Mucosa of descending colon (tissue), 3 donors: ENCODE results near the gene FAM161A. TPM values are rescaled to one million over a fixed set of nuclear protein-coding genes. Genes with fewer than 3 reads are reported as not detected.
"Not testable (repeated sequence)": the region's sequence is repeated elsewhere in the genome, so short reads cannot be mapped to it uniquely, and the experiment has no call there.

Experiments used
- ATAC-seq: fragments of 200-7000 bp; cut with Tn5 transposase; one replicate; pipeline ENCODE4 v1.9.1; 2020; ENCODE audit warnings: mild to moderate bottlenecking, moderate library complexity
- DNase-seq, 3 donors: peaks; one replicate each; pipeline ENCODE4 v3.0.0-alpha.2; 2020
- H3K36me3 ChIP-seq: fragments of 200-600 bp; one replicate; pipeline ENCODE4 v1.8.0; 2021; ENCODE audit warnings: low read depth, mild to moderate bottlenecking
- H3K4me1 ChIP-seq: fragments of 200-600 bp; one replicate; pipeline ENCODE4 v1.8.0; 2021; ENCODE audit warnings: low read depth, mild to moderate bottlenecking
- H3K4me3 ChIP-seq: fragments of 200-600 bp; one replicate; pipeline ENCODE4 v1.8.0; 2021; ENCODE audit warnings: mild to moderate bottlenecking
- H3K9me3 ChIP-seq: fragments of 200-600 bp; one replicate; pipeline ENCODE4 v1.8.0; 2021; ENCODE audit warnings: mild to moderate bottlenecking
- intact Hi-C, 2 donors: fragments of 100-400 bp; cut with DNase I in 1 of 2; cut with micrococcal nuclease in 1 of 2; formaldehyde crosslinking; loops; one replicate each; pipeline versions ENCODE4 v1.11.0 to v1.11.1; 2022; cut with DNase I, micrococcal nuclease
- total RNA-seq, 3 donors: library from RNA; stranded (reverse); fragmentation: NEBNext Ultra II Directional in 2 of 3; extraction: Animal tissue kit (Norgen Biotek cat#: 25700) in 2 of 3; gene quantifications; one replicate each; pipeline versions ENCODE4 v1.2.1 to v1.2.4, GENCODE V29; 2021 to 2023
- TF ChIP-seq, protein P1 (sequence below): fragments of 200-600 bp; IDR thresholded peaks from one replicate; pipeline ENCODE4 v1.8.0; 2022; ENCODE audit warnings: antibody characterized with exemption, mild to moderate bottlenecking
- donor health status: DM: no; HTN: no; CAD: no; lungs with moderate emphysema.
- donor health status: DM: no; HTN: no; CAD: no.
- donor health status: DM: no; HTN: yes; CAD: no.

FAM161A gene
- total RNA-seq, 3 donors from 2014 or later = 0.78 to 4.4 (median 1.2) TPM

DNA sequence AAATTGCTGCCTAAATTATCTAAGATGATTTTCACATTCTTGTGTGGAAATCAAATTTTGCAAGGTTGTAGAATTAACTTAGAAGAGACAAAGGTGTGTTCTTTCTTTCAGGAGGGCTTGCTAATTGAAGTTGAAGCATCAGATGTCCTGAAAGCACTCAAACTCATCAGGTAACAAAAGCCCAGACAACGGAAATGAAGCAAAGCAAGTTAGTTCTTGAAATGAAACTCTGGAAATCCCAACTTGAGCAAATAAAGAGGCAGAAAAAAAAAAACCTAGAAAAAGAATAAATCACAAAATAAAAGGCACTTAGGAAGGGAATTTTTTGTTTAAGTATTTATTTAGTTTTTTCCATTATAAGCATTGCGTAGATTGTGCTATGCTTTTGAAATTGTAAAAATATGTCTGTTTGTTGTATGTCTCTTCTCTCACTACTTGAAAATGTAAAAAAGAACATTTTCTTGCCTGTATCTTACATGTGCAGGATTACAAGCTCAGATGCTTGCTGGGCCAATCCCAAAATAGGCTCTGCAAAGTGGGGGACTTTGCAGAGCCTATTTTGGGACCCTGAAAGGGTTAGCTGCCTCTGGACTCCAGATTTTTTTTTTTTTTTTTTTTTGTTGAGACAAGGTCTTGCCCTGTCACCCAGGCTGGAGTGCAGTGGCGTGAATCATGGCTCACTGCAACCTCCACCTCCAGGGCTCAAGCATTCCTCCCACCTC, 46.7 kb downstream of the FAM161A start:
- H3K36me3 ChIP-seq = no peaks in the 10 kb centered on the region
- H3K4me3 ChIP-seq = no peak overlapping the region
- no peaks in the 10 kb centered on the region for H3K4me1 ChIP-seq
- TF ChIP-seq, protein P1, sequence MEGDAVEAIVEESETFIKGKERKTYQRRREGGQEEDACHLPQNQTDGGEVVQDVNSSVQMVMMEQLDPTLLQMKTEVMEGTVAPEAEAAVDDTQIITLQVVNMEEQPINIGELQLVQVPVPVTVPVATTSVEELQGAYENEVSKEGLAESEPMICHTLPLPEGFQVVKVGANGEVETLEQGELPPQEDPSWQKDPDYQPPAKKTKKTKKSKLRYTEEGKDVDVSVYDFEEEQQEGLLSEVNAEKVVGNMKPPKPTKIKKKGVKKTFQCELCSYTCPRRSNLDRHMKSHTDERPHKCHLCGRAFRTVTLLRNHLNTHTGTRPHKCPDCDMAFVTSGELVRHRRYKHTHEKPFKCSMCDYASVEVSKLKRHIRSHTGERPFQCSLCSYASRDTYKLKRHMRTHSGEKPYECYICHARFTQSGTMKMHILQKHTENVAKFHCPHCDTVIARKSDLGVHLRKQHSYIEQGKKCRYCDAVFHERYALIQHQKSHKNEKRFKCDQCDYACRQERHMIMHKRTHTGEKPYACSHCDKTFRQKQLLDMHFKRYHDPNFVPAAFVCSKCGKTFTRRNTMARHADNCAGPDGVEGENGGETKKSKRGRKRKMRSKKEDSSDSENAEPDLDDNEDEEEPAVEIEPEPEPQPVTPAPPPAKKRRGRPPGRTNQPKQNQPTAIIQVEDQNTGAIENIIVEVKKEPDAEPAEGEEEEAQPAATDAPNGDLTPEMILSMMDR = no peak
- intact Hi-C loops = no loop called here
- no peaks in the 10 kb centered on the region for H3K9me3 ChIP-seq
- no peak for DNase-seq
- no peak for ATAC-seq

DNA sequence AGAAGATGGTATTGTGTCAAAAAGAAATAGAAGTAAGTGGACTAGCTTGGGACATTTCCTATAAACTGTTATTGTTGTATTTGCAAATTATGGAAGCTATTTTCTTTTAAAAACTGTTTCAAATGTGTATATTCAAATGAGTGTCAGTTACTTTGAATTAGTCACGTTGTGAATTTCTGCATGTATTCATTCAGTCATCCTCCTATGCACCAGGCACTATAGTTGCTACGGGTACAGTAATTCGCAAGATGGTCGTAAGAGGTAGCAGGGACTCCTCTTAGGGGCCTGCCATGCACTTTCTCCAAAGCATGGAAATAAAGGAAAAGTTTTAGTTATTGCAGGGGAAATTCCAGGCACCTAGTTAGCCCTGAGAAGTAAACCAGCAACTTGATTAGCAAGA, 51.3 kb downstream of the FAM161A start:
- DNase-seq = no peak
- ATAC-seq = no peak
- no peaks in the 10 kb centered on the region for H3K9me3 ChIP-seq
- intact Hi-C loops = no loop called here
- no peaks in the 10 kb centered on the region for H3K4me1 ChIP-seq
- no peaks in the 10 kb centered on the region for H3K36me3 ChIP-seq
- no peak overlapping the region for H3K4me3 ChIP-seq
- TF ChIP-seq, protein P1 = no peak

DNA sequence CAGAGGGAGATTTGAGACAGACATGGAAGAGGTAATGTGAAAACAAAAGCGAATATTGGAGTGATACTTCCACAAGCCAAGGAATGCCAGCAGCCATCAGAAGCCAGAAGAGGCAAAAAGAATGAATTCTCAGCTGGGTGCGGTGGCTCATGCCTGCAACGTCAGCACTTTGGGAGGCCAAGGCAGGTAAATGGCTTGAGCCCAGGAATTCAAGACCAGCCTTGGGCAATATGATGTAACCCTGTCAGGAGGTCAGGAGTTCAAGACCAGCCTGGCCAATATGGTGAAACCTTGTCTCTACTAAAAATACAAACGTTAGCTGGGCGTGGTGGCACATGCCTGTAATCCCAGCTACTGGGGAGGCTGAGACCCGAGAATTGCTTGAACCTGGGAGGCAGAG, 54.8 kb downstream of the FAM161A start:
- Histone ChIP-seq H3K9me3 (no peaks in the 10 kb centered on the region), H3K4me1 (no peaks in the 10 kb centered on the region), H3K4me3 (no peak overlapping the region), H3K36me3 (no peaks in the 10 kb centered on the region)
- DNase-seq (no peak), ATAC-seq (no peak)
- intact Hi-C loops = no loop called here
- TF ChIP-seq, protein P1 = no peak

DNA sequence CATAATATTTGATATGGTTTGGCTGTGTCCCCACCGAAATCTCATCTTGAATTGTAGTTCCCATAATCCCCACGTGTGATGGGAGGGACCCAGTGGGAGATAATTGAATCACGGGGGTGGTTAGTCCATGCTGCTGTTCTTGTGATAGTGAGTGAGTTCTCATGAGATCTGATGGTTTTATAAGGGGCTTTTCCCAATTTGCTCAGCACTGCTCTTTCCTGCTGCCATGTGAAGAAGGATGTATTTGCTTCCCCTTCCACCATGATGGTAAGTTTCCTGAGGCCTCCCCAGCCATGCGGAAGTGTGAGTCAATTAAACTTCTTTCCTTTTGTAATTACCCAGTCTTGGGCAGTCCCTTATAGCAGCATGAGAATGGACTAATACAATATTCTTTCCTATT, 56.4 kb downstream of the FAM161A start:
- not testable (repeated sequence) for DNase-seq, H3K4me1 ChIP-seq

DNA sequence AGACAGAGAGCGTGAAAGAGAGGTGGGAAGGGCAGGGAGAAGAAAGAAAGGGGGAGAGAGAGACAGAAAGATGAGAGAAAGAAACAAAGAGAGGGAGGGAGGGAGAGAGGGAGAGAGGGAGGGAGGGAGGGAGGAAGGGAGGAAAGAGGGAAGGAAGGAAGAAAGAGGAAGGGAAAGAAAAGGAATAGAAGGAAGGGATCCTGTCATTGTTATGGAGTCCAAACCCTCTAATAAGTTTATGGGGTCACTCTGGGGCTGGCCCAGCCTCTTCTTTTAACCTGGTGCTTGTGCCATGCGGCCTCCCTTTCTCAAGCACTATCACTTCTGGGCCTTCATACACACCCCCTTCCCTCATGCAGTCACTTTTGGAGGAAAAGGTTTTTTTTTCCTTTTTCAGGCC, 58.5 kb downstream of the FAM161A start:
- no peak overlapping the region for H3K4me3 ChIP-seq
- ATAC-seq (no peak), DNase-seq (no peak)
- TF ChIP-seq, protein P1 = no peak
- H3K36me3 ChIP-seq = no peaks in the 10 kb centered on the region
- no peaks in the 10 kb centered on the region for H3K4me1 ChIP-seq
- intact Hi-C loops = no loop called here
- H3K9me3 ChIP-seq = no peaks in the 10 kb centered on the region

More for the DNA sequence above, 56.4 kb downstream of the FAM161A start:
- H3K36me3 ChIP-seq, H3K4me3 ChIP-seq, H3K9me3 ChIP-seq, ATAC-seq, intact Hi-C loops: not testable (repeated sequence)

DNA sequence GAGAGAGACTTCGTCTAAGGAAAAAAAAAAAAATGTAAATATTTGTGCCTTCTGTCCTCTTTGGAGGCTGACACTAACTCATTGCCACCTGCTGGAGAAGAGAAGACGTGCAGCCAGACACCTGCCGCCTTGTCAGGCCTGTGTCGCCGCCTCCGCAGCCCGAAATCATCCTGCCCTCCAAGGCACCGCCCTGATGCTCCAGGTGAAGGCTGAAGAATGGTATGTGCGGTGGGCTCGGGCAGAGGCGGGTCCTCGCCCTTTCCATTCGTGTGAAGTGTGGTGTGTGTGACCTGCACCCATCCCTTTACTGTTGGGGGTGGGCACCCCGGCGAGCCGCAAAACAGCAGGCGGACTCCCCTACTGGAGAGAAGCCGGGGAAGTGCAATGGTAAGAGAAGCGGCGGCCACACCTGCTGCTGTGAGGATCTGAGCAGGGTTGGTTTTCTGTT, 60.4 kb downstream of the FAM161A start:
- Histone ChIP-seq H3K9me3 (no peaks in the 10 kb centered on the region), H3K4me3 (no peak overlapping the region), H3K36me3 (no peaks in the 10 kb centered on the region), H3K4me1 (no peaks in the 10 kb centered on the region)
- ATAC-seq (peak; percentile 89), DNase-seq (peak; percentile 57 to 80 (median 73))
- TF ChIP-seq, protein P1 = peak; percentile 31
- intact Hi-C loops = no loop called here
